Epidermal melanocyte (primary cell): ENCODE data around the gene PSMD13.

Source experiments
- DNase-seq: peaks from one replicate; pipeline ENCODE4 v3.0.0; 2011; ENCODE audit warnings: low spot score; ENCODE audit not compliant: insufficient read length

PSMD13 gene

DNA sequence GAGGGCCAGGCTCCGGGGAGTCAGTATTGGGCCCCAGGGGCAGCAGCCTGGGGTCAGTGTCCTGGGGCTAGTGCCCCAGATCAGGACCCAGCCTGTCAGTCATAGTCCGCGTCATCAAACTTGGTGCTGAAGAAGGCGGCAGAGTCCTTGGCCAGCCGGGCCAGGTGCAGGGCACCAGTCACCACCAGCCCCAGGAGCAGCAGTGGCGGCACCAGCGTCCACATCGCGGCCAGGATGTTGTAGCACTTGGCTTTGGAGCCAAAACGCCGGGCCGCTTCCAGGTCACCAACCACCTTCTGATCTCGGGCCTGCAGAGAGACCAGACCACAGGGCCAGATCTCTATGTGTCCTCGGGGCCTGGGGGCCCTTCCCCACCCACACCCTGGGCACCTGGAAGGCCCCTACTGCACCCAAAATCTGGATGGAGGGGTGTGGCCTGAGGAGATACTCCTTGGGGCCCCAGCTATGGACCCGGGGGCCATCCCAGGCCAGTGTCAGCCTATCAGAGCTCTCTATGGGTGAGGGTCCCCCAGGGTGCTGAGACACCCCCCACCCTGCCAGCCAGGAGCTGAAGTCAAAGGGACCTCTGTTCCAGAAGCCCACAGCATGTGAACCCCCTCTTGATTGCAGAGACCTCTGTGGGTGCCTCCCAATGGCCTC, 61.8 kb downstream of the PSMD13 start:
- DNase-seq = no peak

DNA sequence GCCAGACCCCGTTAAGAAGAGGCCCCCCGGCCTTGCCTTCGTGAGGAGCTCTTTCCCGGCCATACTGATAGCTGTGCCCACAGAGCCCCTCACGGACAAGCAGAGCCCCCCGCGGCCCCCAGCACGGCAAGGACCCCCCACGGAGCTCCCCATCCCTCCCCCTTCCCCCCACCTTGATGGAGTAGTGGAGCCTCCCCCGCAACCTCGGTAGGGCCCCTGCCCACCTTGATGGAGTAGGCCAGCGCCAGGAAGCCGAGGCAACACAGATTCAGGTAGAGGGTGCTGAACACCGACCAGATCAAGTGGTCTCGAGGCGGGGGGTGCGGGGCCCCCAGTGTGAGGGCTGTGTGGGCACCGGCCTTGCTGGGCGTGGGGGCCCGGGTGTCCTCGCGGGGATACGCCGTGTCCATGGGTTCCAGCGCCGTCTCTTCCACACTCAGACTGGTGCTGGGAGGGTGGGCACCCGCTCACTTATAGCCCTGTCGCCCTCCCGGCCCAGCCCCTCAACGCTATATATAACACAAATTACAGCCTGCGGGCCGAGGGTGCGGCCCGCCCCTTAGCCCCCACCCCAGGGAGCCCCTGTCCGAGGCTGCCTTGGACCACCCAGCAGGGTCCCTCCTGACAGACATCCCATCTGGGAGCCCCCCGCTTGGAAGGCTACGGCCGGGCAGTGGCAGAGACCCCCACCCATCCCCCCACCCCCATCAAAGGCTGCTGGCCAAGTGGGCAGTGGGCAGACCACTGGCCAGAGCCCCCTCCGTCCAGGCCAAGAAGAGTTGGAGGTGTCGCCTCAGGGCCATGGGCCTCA, 62.5 kb downstream of the PSMD13 start, which contains the start of gene IFITM5:
Gene IFITM5, minus strand, starts transcription at position 446 of the 811 bp plus-strand sequence. Its CDS starts 36 bp downstream, at position 410.
- DNase-seq = no peak

DNA sequence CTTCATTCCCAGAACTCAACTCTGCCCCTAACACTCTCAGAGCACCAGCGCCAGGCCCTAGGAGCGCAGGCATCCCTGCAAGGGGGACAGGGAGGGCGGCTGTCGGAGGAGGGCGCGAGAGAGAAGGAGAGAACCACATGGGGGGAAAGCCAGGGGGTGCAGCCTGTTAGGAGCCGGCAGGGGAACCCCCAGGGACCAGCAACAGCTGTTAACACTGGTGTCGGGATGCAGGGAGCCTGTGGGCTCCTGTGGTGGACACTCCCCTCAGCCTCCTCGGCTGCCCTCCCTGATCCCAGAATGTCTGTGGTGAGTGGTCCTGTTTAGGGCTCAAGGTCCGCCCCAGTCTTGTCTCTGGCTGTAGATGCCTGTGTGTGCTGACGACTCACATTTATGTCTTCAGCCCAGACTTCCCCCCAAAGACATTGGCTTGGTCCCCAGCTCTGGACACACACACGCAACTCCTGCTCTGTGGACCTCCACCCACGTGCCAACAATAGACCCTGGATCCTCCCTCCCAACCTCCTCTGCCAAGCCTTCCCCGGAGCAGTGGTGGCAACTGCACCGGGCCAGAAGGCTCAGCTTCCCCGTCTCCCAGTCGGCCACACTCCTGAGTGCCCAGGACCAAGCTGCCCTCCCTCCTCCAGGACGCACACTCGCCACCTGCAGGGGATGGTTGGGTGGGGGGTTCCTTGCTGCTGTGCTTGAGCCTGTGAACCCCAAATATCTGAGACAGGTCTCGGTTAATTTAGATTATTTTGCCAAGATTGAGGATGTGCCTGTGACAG, 63.4 kb downstream of the PSMD13 start:
- DNase-seq = no peak
